Activated T-helper 17 cell treated with anti-CD3 and anti-CD28 coated beads, Interleukin-2, amount 50 U/mL, for 72 hours (primary cell): ENCODE results near the gene CCDC177. TPM values are rescaled to one million over a fixed set of nuclear protein-coding genes. Genes with fewer than 3 reads are reported as not detected.
A peak's percentile ranks its signal among the peaks of the same experiment; 100 is the strongest.

Source experiments
- ATAC-seq: fragments of 150-1000 bp; cut with Tn5 transposase; replicated peaks from 2 replicates; pipeline ENCODE4 v1.10.0; 2021; ENCODE audit warnings: mild to moderate bottlenecking, moderate library complexity
- H3K27ac Mint-ChIP-seq: one replicate; pipeline ENCODE4 v1.8.0; 2022; ENCODE audit warnings: mixed read lengths
- H3K27me3 Mint-ChIP-seq: one replicate; pipeline ENCODE4 v1.8.0; 2022; ENCODE audit warnings: mixed read lengths
- H3K36me3 Mint-ChIP-seq: one replicate; pipeline ENCODE4 v1.8.0; 2022; ENCODE audit warnings: low read depth, mild to moderate bottlenecking, mixed read lengths
- H3K4me1 Mint-ChIP-seq: one replicate; pipeline ENCODE4 v1.8.0; 2022; ENCODE audit warnings: mixed read lengths
- H3K4me3 Mint-ChIP-seq: one replicate; pipeline ENCODE4 v1.8.0; 2022; ENCODE audit warnings: mild to moderate bottlenecking, mixed read lengths
- H3K9me3 Mint-ChIP-seq: one replicate; pipeline ENCODE4 v1.8.0; 2022; ENCODE audit warnings: mixed read lengths
- total RNA-seq, 2 donors: library from RNA; stranded (reverse); gene quantifications; one replicate each; pipeline ENCODE4 v1.2.3, GENCODE V29; 2022

CCDC177 gene
- total RNA-seq, 2 donors from 2014 or later: not detected

- ATAC-seq: no peak
- peaks cover 51% of the 10 kb centered on the region for H3K27me3 Mint-ChIP-seq
- no peaks in the 10 kb centered on the region for H3K9me3 Mint-ChIP-seq
- peaks cover 4% of the 10 kb centered on the region for H3K4me1 Mint-ChIP-seq
- H3K27ac Mint-ChIP-seq: no peak overlapping the region
- no peak overlapping the region for H3K4me3 Mint-ChIP-seq
- no peaks in the 10 kb centered on the region for H3K36me3 Mint-ChIP-seq
Observed at GRCh38 chr14:69561893-69562292, 12.8 kb downstream of the CCDC177 start.

- Mint-ChIP-seq H3K27ac (no peak overlapping the region), H3K4me3 (no peak overlapping the region), H3K9me3 (no peaks in the 10 kb centered on the region), H3K27me3 (peaks cover 41% of the 10 kb centered on the region), H3K36me3 (no peaks in the 10 kb centered on the region), H3K4me1 (peaks cover 4% of the 10 kb centered on the region)
- ATAC-seq: no peak
Observed at GRCh38 chr14:69560826-69561225, 13.8 kb downstream of the CCDC177 start.

- H3K27me3 Mint-ChIP-seq: peaks cover 29% of the 10 kb centered on the region
- H3K27ac Mint-ChIP-seq: no peak overlapping the region
- H3K9me3 Mint-ChIP-seq: no peaks in the 10 kb centered on the region
- ATAC-seq: no peak
- H3K36me3 Mint-ChIP-seq: no peaks in the 10 kb centered on the region
- no peak overlapping the region for H3K4me3 Mint-ChIP-seq
- H3K4me1 Mint-ChIP-seq: peaks cover 4% of the 10 kb centered on the region
Observed at GRCh38 chr14:69559581-69560011, 15.1 kb downstream of the CCDC177 start.

- Mint-ChIP-seq H3K4me3 (no peak overlapping the region), H3K4me1 (peaks cover 4% of the 10 kb centered on the region), H3K36me3 (no peaks in the 10 kb centered on the region), H3K27me3 (peaks cover 26% of the 10 kb centered on the region), H3K9me3 (no peaks in the 10 kb centered on the region), H3K27ac (no peak overlapping the region)
- ATAC-seq: no peak
Observed at GRCh38 chr14:69558774-69559173, 15.9 kb downstream of the CCDC177 start.

- Mint-ChIP-seq H3K9me3 (no peaks in the 10 kb centered on the region), H3K36me3 (no peaks in the 10 kb centered on the region), H3K27ac (no peak overlapping the region), H3K4me1 (peaks cover 4% of the 10 kb centered on the region), H3K4me3 (no peak overlapping the region), H3K27me3 (peaks cover 23% of the 10 kb centered on the region)
- ATAC-seq: no peak
Observed at GRCh38 chr14:69554500-69554899, 20.2 kb downstream of the CCDC177 start.

GRCh38 chr14:69553252-69553651, 21.4 kb downstream of the CCDC177 start:
- H3K9me3 Mint-ChIP-seq: no peaks in the 10 kb centered on the region
- peaks cover 18% of the 10 kb centered on the region for H3K27me3 Mint-ChIP-seq

GRCh38 chr14:69551511-69551910, 23.2 kb downstream of the CCDC177 start:
- H3K27ac Mint-ChIP-seq: no peak overlapping the region
- no peaks in the 10 kb centered on the region for H3K36me3 Mint-ChIP-seq
- H3K27me3 Mint-ChIP-seq: peaks cover 24% of the 10 kb centered on the region
- no peaks in the 10 kb centered on the region for H3K9me3 Mint-ChIP-seq
- no peak for ATAC-seq
- no peaks in the 10 kb centered on the region for H3K4me1 Mint-ChIP-seq
- no peak overlapping the region for H3K4me3 Mint-ChIP-seq

More at GRCh38 chr14:69553252-69553651, 21.4 kb downstream of the CCDC177 start:
- no peak for ATAC-seq
- Mint-ChIP-seq H3K4me1 (no peaks in the 10 kb centered on the region), H3K27ac (no peak overlapping the region), H3K4me3 (no peak overlapping the region), H3K36me3 (no peaks in the 10 kb centered on the region)

GRCh38 chr14:69548566-69548965, 26.1 kb downstream of the CCDC177 start:
- Mint-ChIP-seq H3K4me3 (no peak overlapping the region), H3K4me1 (peaks cover 7% of the 10 kb centered on the region), H3K27me3 (peaks cover 30% of the 10 kb centered on the region)

GRCh38 chr14:69547701-69548348, 26.8 kb downstream of the CCDC177 start:
- Mint-ChIP-seq H3K4me3 (no peak overlapping the region), H3K4me1 (peaks cover 10% of the 10 kb centered on the region), H3K27ac (no peak overlapping the region), H3K36me3 (no peaks in the 10 kb centered on the region), H3K27me3 (peaks cover 27% of the 10 kb centered on the region), H3K9me3 (no peaks in the 10 kb centered on the region)
- ATAC-seq: no peak

More at GRCh38 chr14:69548566-69548965, 26.1 kb downstream of the CCDC177 start:
- no peak overlapping the region for H3K27ac Mint-ChIP-seq
- no peaks in the 10 kb centered on the region for H3K9me3 Mint-ChIP-seq
- ATAC-seq: no peak
- H3K36me3 Mint-ChIP-seq: no peaks in the 10 kb centered on the region

GRCh38 chr14:69543341-69544115, 31.1 kb downstream of the CCDC177 start:
- Mint-ChIP-seq H3K4me1 (peaks cover 10% of the 10 kb centered on the region), H3K27ac (peak overlapping the region; percentile 31), H3K4me3 (no peak overlapping the region)

GRCh38 chr14:69542311-69542710, 32.4 kb downstream of the CCDC177 start:
- Mint-ChIP-seq H3K27me3 (peaks cover 10% of the 10 kb centered on the region), H3K9me3 (no peaks in the 10 kb centered on the region), H3K4me3 (no peak overlapping the region), H3K4me1 (peaks cover 13% of the 10 kb centered on the region), H3K36me3 (no peaks in the 10 kb centered on the region), H3K27ac (no peak overlapping the region)
- ATAC-seq: no peak

More at GRCh38 chr14:69543341-69544115, 31.1 kb downstream of the CCDC177 start:
- Mint-ChIP-seq H3K36me3 (no peaks in the 10 kb centered on the region), H3K9me3 (no peaks in the 10 kb centered on the region), H3K27me3 (peaks cover 13% of the 10 kb centered on the region)
- ATAC-seq: peak; percentile 94

- H3K27me3 Mint-ChIP-seq: peaks cover 8% of the 10 kb centered on the region
- no peaks in the 10 kb centered on the region for H3K36me3 Mint-ChIP-seq
- no peak overlapping the region for H3K4me3 Mint-ChIP-seq
- ATAC-seq: no peak
- H3K27ac Mint-ChIP-seq: no peak overlapping the region
- H3K9me3 Mint-ChIP-seq: no peaks in the 10 kb centered on the region
- peaks cover 16% of the 10 kb centered on the region for H3K4me1 Mint-ChIP-seq
Observed at GRCh38 chr14:69540654-69541335, 33.9 kb downstream of the CCDC177 start.

GRCh38 chr14:69539631-69540410, 34.9 kb downstream of the CCDC177 start:
- Mint-ChIP-seq H3K27ac (no peak overlapping the region), H3K27me3 (peaks cover 18% of the 10 kb centered on the region), H3K36me3 (no peaks in the 10 kb centered on the region), H3K9me3 (no peaks in the 10 kb centered on the region), H3K4me3 (no peak overlapping the region), H3K4me1 (peaks cover 16% of the 10 kb centered on the region)
- no peak for ATAC-seq

GRCh38 chr14:69538766-69539165, 35.9 kb downstream of the CCDC177 start:
- Mint-ChIP-seq H3K27me3 (peaks cover 16% of the 10 kb centered on the region), H3K4me3 (no peak overlapping the region), H3K36me3 (no peaks in the 10 kb centered on the region), H3K27ac (no peak overlapping the region), H3K4me1 (peaks cover 11% of the 10 kb centered on the region), H3K9me3 (no peaks in the 10 kb centered on the region)
- no peak for ATAC-seq
